H1 (cell line): ENCODE results near the gene ABHD12. TPM values are rescaled to one million over a fixed set of nuclear protein-coding genes. Genes with fewer than 3 reads are reported as not detected.

Source experiments
- CBX8 ChIP-seq: fragments of 300-800, 300-1000 bp; sonication (generic); IDR thresholded peaks from 2 replicates; pipeline ENCODE4 v1.7.1; 2016; ENCODE audit warnings: low read depth, low read length, borderline replicate concordance
- E2F6 ChIP-seq: IDR thresholded peaks from 2 replicates; pipeline ENCODE4 v1.6.1; 2012; ENCODE audit warnings: inconsistent platforms
- TBP ChIP-seq: IDR thresholded peaks from 2 replicates; pipeline ENCODE4 v1.6.1; 2011; ENCODE audit warnings: low read depth, low read length, improper control_type of control experiment
- polyA plus RNA-seq, 7 experiments: library from polyadenylated mRNA; depleted of rRNA in 3 of 7; stranded (reverse) in 5 of 7; unstranded in 2 of 7; fragments of >200 nt in 5 of 7; fragments of 200-250 nt in 2 of 7; gene quantifications; 1 replicate in 5 of 7; 2 replicates in 1 of 7; 4 replicates in 1 of 7; pipeline versions ENCODE4 v1.2.1 to v1.2.3, GENCODE V29; 2011 to 2013; ENCODE audit warnings: missing spikeins in 2 of 7, mixed read lengths in 2 of 7
- total RNA-seq: library from RNA; stranded (reverse); fragmentation: NEBNext Ultra II Directional; extraction: Animal tissue kit (Norgen Biotek cat#: 25700); gene quantifications from 2 replicates; pipeline ENCODE4 v1.2.1, GENCODE V29; 2021

ABHD12 gene
- total and polyA plus RNA-seq, 2 of the 8 experiments (the other 6 are each of a cell fraction or from before 2014, with no cell fraction given): 31.3 to 59.5 TPM

GRCh38 chr20:25283221-25283951 is 107.2 kb downstream of the ABHD12 start (continued):
- TF ChIP-seq E2F6 (no peak), CBX8 (no peak), TBP (no peak)
